CD4-positive, alpha-beta memory T cell (primary cell): Measurements from ENCODE around the gene MAN1C1. TPM values are rescaled to one million over a fixed set of nuclear protein-coding genes. Genes with fewer than 3 reads are reported as not detected.
A peak's percentile ranks its signal among the peaks of the same experiment; 100 is the strongest.

Experiments used
- CTCF ChIA-PET: fragments of 350-600 bp; sonication (Branson Sonifier 250); formaldehyde crosslinking; loops from one replicate; lab custom pipeline; 2021; ENCODE audit warnings: inconsistent platforms; ENCODE audit not compliant: partially characterized antibody; lab: Charles Lee
- POLR2A ChIA-PET: fragments of 350-600 bp; sonication (Branson Sonifier 250); formaldehyde crosslinking; loops from one replicate; lab custom pipeline; 2021; ENCODE audit not compliant: partially characterized antibody; lab: Charles Lee
- DNase-seq, 5 donors: peaks; one replicate each; pipeline versions ENCODE4 v3.0.0 to v3.0.0-alpha.2; 2020 to 2022; ENCODE audit warnings: mixed read lengths in 1 of 5
- H3K27ac ChIP-seq: one replicate; pipeline ENCODE4 v1.7.0; 2013; ENCODE audit warnings: low read depth, low read length
- H3K27me3 ChIP-seq: 2 replicates; pipeline ENCODE4 v1.7.0; 2013; ENCODE audit warnings: mild to moderate bottlenecking, low read length, moderate library complexity; ENCODE audit not compliant: insufficient read depth
- H3K36me3 ChIP-seq: 2 replicates; pipeline ENCODE4 v1.7.0; 2013; ENCODE audit warnings: mild to moderate bottlenecking, low read length, moderate library complexity; ENCODE audit not compliant: insufficient read depth
- H3K4me1 ChIP-seq: 2 replicates; pipeline ENCODE4 v1.7.0; 2013; ENCODE audit warnings: mild to moderate bottlenecking, low read length, moderate library complexity; ENCODE audit not compliant: insufficient read depth
- H3K4me3 ChIP-seq, 2 donors: one replicate each; pipeline ENCODE4 v1.7.0; 2013; ENCODE audit warnings: low read length in 2 of 2, mild to moderate bottlenecking in 1 of 2
- H3K9me3 ChIP-seq, 2 donors: one replicate each; pipeline ENCODE4 v1.7.0; 2013; ENCODE audit warnings: low read length in 2 of 2, control low read depth in 1 of 2; ENCODE audit not compliant: control insufficient read depth in 1 of 2
- H3K27ac Mint-ChIP-seq, 7 donors: one replicate each; pipeline ENCODE4 v1.8.0; 2020 to 2021; ENCODE audit warnings: mixed read lengths in 7 of 7, mild to moderate bottlenecking in 6 of 7, inconsistent platforms in 3 of 7, moderate library complexity in 3 of 7
- H3K27me3 Mint-ChIP-seq, 2 donors: one replicate each; pipeline ENCODE4 v1.8.0; 2020 to 2021; ENCODE audit warnings: mixed read lengths in 2 of 2
- H3K36me3 Mint-ChIP-seq, 2 donors: one replicate each; pipeline ENCODE4 v1.8.0; 2020 to 2021; ENCODE audit warnings: mixed read lengths in 2 of 2, inconsistent platforms in 1 of 2, mild to moderate bottlenecking in 1 of 2
- H3K4me1 Mint-ChIP-seq, 4 donors: one replicate each; pipeline ENCODE4 v1.8.0; 2020 to 2021; ENCODE audit warnings: mixed read lengths in 4 of 4, mild to moderate bottlenecking in 1 of 4
- H3K4me3 Mint-ChIP-seq, 8 donors: one replicate each; pipeline ENCODE4 v1.8.0; 2020 to 2021; ENCODE audit warnings: mixed read lengths in 8 of 8, mild to moderate bottlenecking in 7 of 8, moderate library complexity in 6 of 8, inconsistent platforms in 3 of 8
- H3K9me3 Mint-ChIP-seq, 8 donors: one replicate each; pipeline ENCODE4 v1.8.0; 2020 to 2021; ENCODE audit warnings: mixed read lengths in 8 of 8, mild to moderate bottlenecking in 5 of 8, inconsistent platforms in 3 of 8, moderate library complexity in 1 of 8
- intact Hi-C: fragments of 100-400 bp; cut with micrococcal nuclease; formaldehyde crosslinking; loops from one replicate; pipeline ENCODE4 v1.15.1; 2023
- polyA plus RNA-seq, 2 donors: library from polyadenylated mRNA; unstranded; fragments of 300-500 nt; fragmentation: Illumina TruSeq; gene quantifications; one replicate each; pipeline ENCODE4 v1.2.3, GENCODE V29; 2021
- total RNA-seq, 2 experiments: library from RNA; stranded (reverse); gene quantifications; one replicate each; pipeline ENCODE4 v1.2.3, GENCODE V29; 2021

MAN1C1 gene
- total and polyA plus RNA-seq, 4 experiments from 2014 or later: 3.6 to 45.1 (median 26.5) TPM

DNA sequence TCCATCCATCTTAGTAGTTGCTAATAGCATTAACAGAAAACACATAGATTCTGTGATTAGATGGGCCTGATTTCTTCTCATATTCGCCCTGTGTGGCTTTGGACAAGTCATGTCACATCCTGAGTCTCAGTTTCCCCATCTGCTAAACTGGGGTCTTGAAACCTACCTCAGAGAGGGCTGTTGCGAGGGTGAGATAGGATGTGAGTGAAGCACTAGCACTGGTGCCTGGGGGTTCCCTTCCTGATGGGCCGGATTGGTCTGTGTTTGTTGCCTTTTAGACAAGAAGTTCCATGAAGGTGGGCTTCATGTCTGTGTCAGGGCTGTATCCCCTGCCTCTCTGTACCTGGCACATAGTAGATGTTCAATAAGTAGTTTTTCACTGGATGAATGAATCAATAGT, 3.5 kb upstream of the MAN1C1 start:
- H3K4me1 Mint-ChIP-seq: peaks cover 25 to 33% (median 27%) of the 10 kb centered on the region in 4 donors
- Histone ChIP-seq H3K27me3 (no peaks in the 10 kb centered on the region), H3K27ac (no peak overlapping the region), H3K36me3 (no peaks in the 10 kb centered on the region), H3K4me3 (no peak overlapping the region), H3K9me3 (no peaks in the 10 kb centered on the region), H3K4me1 (peaks cover 33% of the 10 kb centered on the region)
- H3K9me3 Mint-ChIP-seq: no peaks in the 10 kb centered on the region
- CTCF ChIA-PET: interaction anchor here (0.9 to 10.3 kb wide), 6 partner anchors 26 to 199 kb away, joined by 3 to 218 read pairs (median 4); partner anchors contain the start of gene SELENON
- H3K27ac Mint-ChIP-seq: peak overlapping the region in 2 of 7 donors; percentile 3 to 72
- DNase-seq: no peak
- H3K27me3 Mint-ChIP-seq: no peaks in the 10 kb centered on the region
- intact Hi-C loops: no loop called here
- POLR2A ChIA-PET: interaction anchor here (1.6 to 1.8 kb wide), 2 partner anchors 48 to 162 kb away, joined by 4 to 10 read pairs; no protein-coding TSS in a partner anchor
- H3K36me3 Mint-ChIP-seq: no peaks in the 10 kb centered on the region
- no peak overlapping the region for H3K4me3 Mint-ChIP-seq

DNA sequence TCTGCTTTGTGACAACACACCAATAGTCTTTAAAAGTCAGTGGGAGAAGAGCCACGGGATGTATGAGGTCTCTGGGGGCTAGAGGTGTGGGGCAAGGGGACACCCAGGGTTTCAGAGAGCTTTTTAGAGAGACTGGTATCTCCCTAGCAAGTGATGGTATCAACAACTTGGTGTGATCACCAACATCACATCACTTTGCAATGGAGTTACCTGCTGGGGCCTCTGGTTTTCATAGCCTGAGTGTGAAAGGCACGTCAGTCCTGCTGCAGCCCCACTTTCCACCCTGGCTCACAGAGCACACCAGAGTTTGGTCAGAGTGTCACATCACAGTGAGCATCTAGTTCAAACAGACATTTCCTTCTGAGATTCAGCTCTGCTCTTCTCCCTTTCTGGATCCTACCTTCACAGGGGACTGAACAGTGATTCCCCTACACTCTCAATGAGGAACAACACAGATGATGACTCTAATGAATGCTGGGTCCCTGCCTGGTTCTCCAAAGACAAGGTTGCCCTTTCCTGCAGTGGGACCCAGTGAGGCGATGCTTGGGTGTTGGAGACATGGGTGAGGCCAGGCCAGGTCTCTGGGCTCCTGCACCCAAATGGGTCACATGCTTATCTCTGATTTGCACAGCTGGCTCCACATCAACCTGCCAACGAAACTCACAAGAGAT, 2.0 kb upstream of the MAN1C1 start:
- Mint-ChIP-seq H3K4me3 (peak overlapping the region; percentile 24 to 80 (median 68)), H3K9me3 (no peaks in the 10 kb centered on the region), H3K27ac (peak overlapping the region; percentile 5 to 87 (median 81)), H3K36me3 (peaks cover 0 to 7% of the 10 kb centered on the region in 2 donors), H3K27me3 (no peaks in the 10 kb centered on the region), H3K4me1 (peaks cover 34 to 43% (median 38%) of the 10 kb centered on the region in 4 donors)
- CTCF ChIA-PET: interaction anchor here (1.0 to 10.3 kb wide), 5 partner anchors 26 to 196 kb away, joined by 3 to 218 read pairs (median 6); partner anchors contain the start of gene SELENON
- Histone ChIP-seq H3K9me3 (no peaks in the 10 kb centered on the region), H3K36me3 (no peaks in the 10 kb centered on the region), H3K4me3 (no peak overlapping the region), H3K27me3 (no peaks in the 10 kb centered on the region), H3K27ac (no peak overlapping the region), H3K4me1 (peaks cover 49% of the 10 kb centered on the region)
- intact Hi-C loops: loop anchor here (5.0 kb wide), 2 partner anchors 72 to 383 kb away; partner anchors contain the start of genes LDLRAP1 and PAFAH2
- no peak for DNase-seq
- POLR2A ChIA-PET: interaction anchor here (0.9 to 6.9 kb wide), 6 partner anchors 42 to 189 kb away, joined by 3 to 46 read pairs (median 8); no protein-coding TSS in a partner anchor

GRCh38 chr1:25615172-25615541, 1.4 kb upstream of the MAN1C1 start:
- no peaks in the 10 kb centered on the region for H3K27me3 ChIP-seq
- H3K4me1 ChIP-seq: peaks cover 54% of the 10 kb centered on the region
- no peaks in the 10 kb centered on the region for H3K36me3 ChIP-seq
- no peaks in the 10 kb centered on the region for H3K27me3 Mint-ChIP-seq
- CTCF ChIA-PET: interaction anchor here (1.0 to 10.3 kb wide), 5 partner anchors 25 to 195 kb away, joined by 3 to 218 read pairs (median 6); partner anchors contain the start of gene SELENON
- peak overlapping the region; percentile 5 to 87 (median 73) for H3K27ac Mint-ChIP-seq
- H3K4me3 Mint-ChIP-seq: peak overlapping the region in 7 of 8 donors; percentile 64 to 80 (median 75)
- peaks cover 0 to 7% of the 10 kb centered on the region in 2 donors for H3K36me3 Mint-ChIP-seq
- no peak overlapping the region for H3K27ac ChIP-seq
- intact Hi-C loops: loop anchor here (5.0 kb wide), 2 partner anchors 73 to 382 kb away; partner anchors contain the start of genes LDLRAP1 and PAFAH2
- H3K9me3 Mint-ChIP-seq: no peaks in the 10 kb centered on the region
- no peak for DNase-seq
- no peaks in the 10 kb centered on the region for H3K9me3 ChIP-seq
- no peak overlapping the region for H3K4me3 ChIP-seq
- POLR2A ChIA-PET: interaction anchor here (1.4 to 6.9 kb wide), 4 partner anchors 65 to 188 kb away, joined by 5 to 46 read pairs (median 18); partner anchors contain the start of gene SELENON
- H3K4me1 Mint-ChIP-seq: peaks cover 39 to 49% (median 43%) of the 10 kb centered on the region in 4 donors

GRCh38 chr1:25615563-25616094, 962 bp upstream of the MAN1C1 start:
- H3K27me3 Mint-ChIP-seq: no peaks in the 10 kb centered on the region
- Histone ChIP-seq H3K27me3 (no peaks in the 10 kb centered on the region), H3K27ac (peak overlapping the region; percentile 65), H3K4me1 (peaks cover 55% of the 10 kb centered on the region), H3K9me3 (no peaks in the 10 kb centered on the region), H3K4me3 (peak overlapping the region in 1 of 2 donors; percentile 55), H3K36me3 (no peaks in the 10 kb centered on the region)
- peaks cover 0 to 7% of the 10 kb centered on the region in 2 donors for H3K36me3 Mint-ChIP-seq
- peak overlapping the region; percentile 64 to 80 (median 76) for H3K4me3 Mint-ChIP-seq
- peak in 2 of 5 donors; percentile 28 to 29 for DNase-seq
- peak overlapping the region; percentile 43 to 86 (median 75) for H3K27ac Mint-ChIP-seq
- H3K4me1 Mint-ChIP-seq: peaks cover 44 to 51% (median 46%) of the 10 kb centered on the region in 4 donors
- intact Hi-C loops: loop anchor here (1.0 to 5.0 kb wide), 4 partner anchors 7 to 382 kb away; partner anchors contain the start of genes LDLRAP1 and PAFAH2
- H3K9me3 Mint-ChIP-seq: no peaks in the 10 kb centered on the region
- POLR2A ChIA-PET: interaction anchor here (0.8 to 10.7 kb wide), 10 partner anchors 16 to 205 kb away, joined by 3 to 151 read pairs (median 10); partner anchors contain the start of genes MTFR1L and SELENON
- CTCF ChIA-PET: interaction anchor here (1.0 to 10.3 kb wide), 4 partner anchors 25 to 182 kb away, joined by 3 to 218 read pairs (median 4); partner anchors contain the start of gene SELENON

DNA sequence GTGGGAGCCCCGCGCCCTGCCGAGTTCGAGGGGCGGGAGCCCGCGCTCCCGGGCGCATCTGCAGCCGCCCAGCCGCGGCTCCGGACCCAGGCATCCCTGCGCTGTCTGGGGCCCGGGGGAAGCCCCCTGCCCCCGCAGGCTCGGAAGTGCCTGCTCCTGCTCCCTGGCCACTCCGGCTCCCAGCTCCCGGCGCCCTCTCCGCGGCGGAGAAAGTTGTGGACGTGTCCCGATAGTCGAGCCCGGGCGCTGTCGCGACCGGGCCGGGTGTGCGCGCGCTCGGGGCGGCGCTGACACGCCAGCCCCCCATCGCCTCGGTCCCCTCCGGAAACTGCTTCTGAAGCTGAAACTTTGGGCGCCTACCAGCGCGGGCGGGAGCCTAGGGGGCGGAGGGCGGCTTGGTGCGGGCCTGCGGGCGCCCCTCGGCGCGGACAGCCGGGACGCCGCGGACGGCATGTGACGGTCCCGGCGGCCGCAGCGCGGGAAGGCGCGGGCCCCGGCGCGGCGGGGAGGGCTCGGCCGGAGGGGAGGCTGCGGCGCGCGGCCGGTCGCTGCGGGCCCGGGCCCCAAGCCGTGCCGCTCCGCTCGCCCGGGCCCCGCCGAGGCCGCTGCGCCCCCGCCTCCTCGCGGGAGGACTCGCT, 515 bp downstream of the MAN1C1 start:
- intact Hi-C loops: loop anchor here (1.0 to 5.0 kb wide), 4 partner anchors 9 to 380 kb away; partner anchors contain the start of genes LDLRAP1 and PAFAH2
- no peaks in the 10 kb centered on the region for H3K9me3 ChIP-seq
- POLR2A ChIA-PET: interaction anchor here (0.5 to 10.7 kb wide), 21 partner anchors 8 to 509 kb away, joined by 3 to 151 read pairs (median 6); partner anchors contain the start of genes MTFR1L and SELENON
- no peaks in the 10 kb centered on the region for H3K36me3 ChIP-seq
- peaks cover 66% of the 10 kb centered on the region for H3K4me1 ChIP-seq
- peak overlapping the region in 1 of 2 donors; percentile 71 for H3K4me3 ChIP-seq
- peaks cover 0 to 7% of the 10 kb centered on the region in 2 donors for H3K36me3 Mint-ChIP-seq
- peak overlapping the region; percentile 61 for H3K27ac ChIP-seq
- no peaks in the 10 kb centered on the region for H3K27me3 ChIP-seq
- no peaks in the 10 kb centered on the region for H3K27me3 Mint-ChIP-seq
- peak in 2 of 5 donors; percentile 33 for DNase-seq
- peak overlapping the region in 5 of 8 donors; percentile 20 to 85 (median 74) for H3K4me3 Mint-ChIP-seq
- H3K27ac Mint-ChIP-seq: peak overlapping the region in 1 of 7 donors; percentile 29
- CTCF ChIA-PET: no interaction called here
- H3K4me1 Mint-ChIP-seq: peaks cover 52 to 61% (median 57%) of the 10 kb centered on the region in 4 donors
- H3K9me3 Mint-ChIP-seq: no peaks in the 10 kb centered on the region

DNA sequence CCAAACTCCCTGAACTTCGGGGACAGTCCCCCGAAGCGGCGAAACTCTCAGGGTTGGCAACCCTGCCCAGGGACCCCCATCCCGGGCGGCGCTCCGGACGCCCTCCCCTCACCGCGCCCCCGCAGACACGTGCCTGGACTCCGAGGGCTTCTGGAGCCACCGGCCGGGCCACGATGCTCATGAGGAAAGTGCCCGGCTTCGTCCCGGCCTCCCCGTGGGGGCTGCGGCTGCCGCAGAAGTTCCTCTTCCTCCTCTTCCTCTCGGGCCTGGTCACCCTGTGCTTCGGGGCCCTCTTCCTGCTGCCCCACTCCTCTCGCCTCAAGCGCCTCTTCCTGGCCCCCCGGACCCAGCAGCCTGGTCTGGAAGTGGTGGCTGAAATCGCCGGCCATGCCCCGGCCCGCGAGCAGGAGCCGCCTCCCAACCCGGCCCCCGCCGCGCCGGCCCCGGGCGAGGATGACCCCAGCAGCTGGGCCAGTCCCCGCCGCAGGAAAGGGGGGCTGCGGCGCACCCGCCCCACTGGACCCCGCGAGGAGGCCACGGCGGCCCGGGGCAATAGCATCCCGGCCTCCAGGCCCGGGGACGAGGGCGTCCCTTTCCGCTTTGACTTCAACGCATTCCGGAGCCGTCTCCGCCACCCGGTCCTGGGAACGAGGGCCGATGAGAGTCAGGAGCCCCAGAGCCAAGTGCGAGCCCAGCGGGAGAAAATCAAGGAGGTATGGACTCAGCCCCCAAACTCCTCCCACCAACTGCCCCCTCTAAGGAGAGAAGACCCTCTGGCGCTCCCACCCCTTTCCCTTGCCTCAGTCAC, 1.2 kb downstream of the MAN1C1 start:
- Mint-ChIP-seq H3K36me3 (peaks cover 0 to 7% of the 10 kb centered on the region in 2 donors), H3K9me3 (no peaks in the 10 kb centered on the region), H3K27ac (peak overlapping the region; percentile 53 to 96 (median 93)), H3K27me3 (no peaks in the 10 kb centered on the region), H3K4me3 (peak overlapping the region; percentile 92 to 99 (median 96)), H3K4me1 (peaks cover 58 to 68% (median 64%) of the 10 kb centered on the region in 4 donors)
- CTCF ChIA-PET: interaction anchor here (0.8 to 8.0 kb wide), 20 partner anchors 9 to 191 kb away, joined by 3 to 63 read pairs (median 5); partner anchors contain the start of gene SELENON
- no peak for DNase-seq
- Histone ChIP-seq H3K27ac (peak overlapping the region; percentile 61), H3K27me3 (no peaks in the 10 kb centered on the region), H3K4me1 (peaks cover 73% of the 10 kb centered on the region), H3K9me3 (no peaks in the 10 kb centered on the region), H3K4me3 (peak overlapping the region; percentile 12 to 53), H3K36me3 (no peaks in the 10 kb centered on the region)
- POLR2A ChIA-PET: interaction anchor here (0.7 to 10.7 kb wide), 25 partner anchors 9 to 508 kb away, joined by 3 to 151 read pairs (median 6); partner anchors contain the start of gene MTFR1L
- intact Hi-C loops: loop anchor here (2.0 to 5.0 kb wide), 5 partner anchors 15 to 379 kb away; partner anchors contain the start of genes LDLRAP1 and PAFAH2
